Thyroid gland (tissue), 4 donors: Measurements from ENCODE around the gene XPO4. TPM values are rescaled to one million over a fixed set of nuclear protein-coding genes. Genes with fewer than 3 reads are reported as not detected.

Experiments used
- DNase-seq, 2 donors: peaks; one replicate each; pipeline ENCODE4 v3.0.0-alpha.2; 2019
- H3K27ac ChIP-seq, 3 donors: fragments of 200-600 bp; sonication (generic); 1 replicate in 2 of 3; 2 replicates in 1 of 3; pipeline ENCODE4 v1.5.1; 2016 to 2019; ENCODE audit warnings: mild to moderate bottlenecking in 1 of 3, moderate library complexity in 1 of 3
- H3K27me3 ChIP-seq: fragments of 200-600 bp; sonication (generic); one replicate; pipeline ENCODE4 v1.5.1; 2019
- H3K36me3 ChIP-seq, 2 donors: fragments of 200-600 bp; sonication (generic); one replicate each; pipeline ENCODE4 v1.5.1; 2016 to 2019
- H3K4me1 ChIP-seq, 2 donors: fragments of 200-600 bp; sonication (generic); one replicate each; pipeline ENCODE4 v1.5.1; 2017 to 2019
- H3K4me3 ChIP-seq, 3 donors: fragments of 200-600 bp; sonication (generic); replicated peaks in 1 of 3; 1 replicate in 2 of 3; 2 replicates in 1 of 3; pipeline ENCODE4 v1.5.1; 2016; ENCODE audit warnings: mild to moderate bottlenecking in 1 of 3
- H3K9me3 ChIP-seq: fragments of 200-600 bp; sonication (generic); one replicate; pipeline ENCODE4 v1.5.1; 2017
- CTCF ChIP-seq, 6 experiments: fragments of 200-600 bp in 3 of 6; fragments of 450-650 bp in 3 of 6; sonication (generic) in 3 of 6; IDR thresholded peaks; one replicate each; pipeline ENCODE4 v1.5.1; 2016 to 2019; ENCODE audit warnings: antibody characterized with exemption in 6 of 6, mild to moderate bottlenecking in 2 of 6, inconsistent platforms in 1 of 6, moderate library complexity in 1 of 6
- POLR2A ChIP-seq, 2 donors: fragments of 450-650 bp; IDR thresholded peaks; one replicate each; pipeline ENCODE4 v1.6.1; 2017; ENCODE audit warnings: antibody characterized with exemption in 2 of 2, mild to moderate bottlenecking in 2 of 2, moderate library complexity in 1 of 2
- WGBS, 2 donors: methylation state at CpG; one replicate each; pipeline ENCODE4 v1.1.5; 2017; 5-methylcytosine and 5-hydroxymethylcytosine counted together
- intact Hi-C: fragments of 100-400 bp; cut with DNase I; formaldehyde crosslinking; loops from one replicate; pipeline ENCODE4 v1.15.1; 2023
- total RNA-seq, 4 donors: library from RNA; depleted of rRNA; stranded (reverse); fragments of >200 nt; gene quantifications; one replicate each; pipeline ENCODE4 v1.2.3, GENCODE V29; 2016

XPO4 gene
- total RNA-seq, 4 donors from 2014 or later: 15.7 to 30.8 (median 29.1) TPM

DNA sequence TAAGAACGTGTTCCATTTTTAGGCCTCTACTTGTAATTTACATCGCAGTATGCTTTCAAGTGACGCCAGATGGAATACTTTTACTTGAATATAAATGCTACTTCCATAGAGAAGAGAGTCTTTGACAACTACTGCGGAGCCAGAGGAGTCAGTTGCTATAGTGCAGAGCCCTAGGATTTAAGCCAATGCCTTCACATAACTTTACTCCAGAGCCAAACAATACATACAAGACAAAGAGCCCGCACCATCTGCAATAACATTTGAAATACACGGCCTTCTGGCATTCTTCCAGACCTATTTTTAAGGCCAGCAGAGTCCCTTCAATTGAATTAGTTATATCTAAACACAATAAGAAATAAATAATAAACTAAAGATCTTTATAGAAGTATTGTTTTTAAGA lies 59.4 kb downstream of the XPO4 start:
- 50 to 61% methylated on average over 6 of the region's 6 CpGs for WGBS, 2 donors
- intact Hi-C loops: no loop called here
- no peak overlapping the region for H3K4me3 ChIP-seq
- no peak overlapping the region for H3K27ac ChIP-seq
- H3K27me3 ChIP-seq: no peaks in the 10 kb centered on the region
- no peaks in the 10 kb centered on the region for H3K9me3 ChIP-seq
- no peak for TF ChIP-seq POLR2A (IDR thresholded peaks at IDR 0.05)
- no peak for TF ChIP-seq CTCF (IDR thresholded peaks at IDR 0.05)
- H3K36me3 ChIP-seq: no peaks in the 10 kb centered on the region
- peaks cover 0 to 9% of the 10 kb centered on the region in 2 donors for H3K4me1 ChIP-seq
- DNase-seq: no peak

GRCh38 chr13:20840568-20840967 lies 62.0 kb downstream of the XPO4 start:
- H3K4me1 ChIP-seq: peaks cover 0 to 4% of the 10 kb centered on the region in 2 donors
- H3K4me3 ChIP-seq: no peak overlapping the region
- no peaks in the 10 kb centered on the region for H3K9me3 ChIP-seq
- intact Hi-C loops: no loop called here
- H3K27me3 ChIP-seq: no peaks in the 10 kb centered on the region
- no peak for DNase-seq
- H3K27ac ChIP-seq: no peak overlapping the region
- H3K36me3 ChIP-seq: peaks cover 0 to 3% of the 10 kb centered on the region in 2 donors
- no peak for TF ChIP-seq CTCF (IDR thresholded peaks at IDR 0.05)
- no peak for TF ChIP-seq POLR2A (IDR thresholded peaks at IDR 0.05)

DNA sequence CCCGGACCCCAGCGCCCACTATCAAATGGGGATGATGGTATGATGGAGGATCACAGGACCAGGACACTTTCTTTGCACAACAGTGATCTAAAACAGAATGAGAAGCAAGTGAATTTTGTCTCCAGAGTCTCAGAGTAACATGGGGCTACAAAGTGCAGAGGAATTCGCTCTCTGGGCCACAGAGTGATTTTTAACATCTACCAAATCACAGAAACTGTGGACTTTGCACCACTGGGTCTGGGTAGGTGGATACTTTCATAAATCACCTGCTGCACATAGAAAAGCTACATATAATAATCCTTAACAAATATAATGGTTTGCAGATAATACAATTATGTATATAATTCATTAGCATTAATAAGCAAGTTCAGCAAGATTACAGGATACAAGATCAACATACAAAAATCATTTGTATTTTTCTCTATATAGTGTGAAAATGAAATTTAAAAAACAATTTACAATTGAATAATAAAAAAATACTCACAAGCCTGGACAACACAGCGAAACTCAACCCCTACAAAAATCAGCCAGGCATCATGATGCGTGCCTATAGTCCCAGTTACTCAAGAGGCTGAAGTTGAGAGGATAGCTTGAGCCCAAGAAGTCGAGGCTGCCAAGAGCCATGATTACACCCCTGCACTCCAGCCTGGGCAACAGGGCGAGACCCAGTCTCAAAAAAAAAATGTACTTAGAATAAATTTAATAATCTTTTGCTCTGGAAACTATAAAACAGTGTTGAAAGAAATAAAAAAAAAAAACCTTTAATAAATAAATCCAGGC lies 68.5 kb downstream of the XPO4 start:
- WGBS, 2 donors: 60 to 65% methylated on average over 7 of the region's 7 CpGs
- H3K27ac ChIP-seq: peak overlapping the region in 2 of 3 donors; percentile 47 to 51
- intact Hi-C loops: loop anchor here (10.0 kb wide), 1 partner anchor 319 kb away; no protein-coding TSS in a partner anchor

GRCh38 chr13:20832861-20833260 lies 69.7 kb downstream of the XPO4 start:
- Histone ChIP-seq H3K4me3 (no peak overlapping the region), H3K27me3 (no peaks in the 10 kb centered on the region), H3K27ac (no peak overlapping the region), H3K36me3 (peaks cover 0 to 3% of the 10 kb centered on the region in 2 donors), H3K9me3 (no peaks in the 10 kb centered on the region), H3K4me1 (peaks cover 7 to 8% of the 10 kb centered on the region in 2 donors)
- DNase-seq: no peak
- intact Hi-C loops: loop anchor here (10.0 kb wide), 1 partner anchor 318 kb away; no protein-coding TSS in a partner anchor
- 95 to 97% methylated on average over 3 of the region's 3 CpGs for WGBS, 2 donors
- TF ChIP-seq POLR2A (IDR thresholded peaks at IDR 0.05) (no peak), CTCF (IDR thresholded peaks at IDR 0.05) (no peak)

More for the DNA sequence above, 68.5 kb downstream of the XPO4 start:
- peak; percentile 58 to 74 for DNase-seq
- Histone ChIP-seq H3K27me3 (no peaks in the 10 kb centered on the region), H3K4me3 (no peak overlapping the region), H3K4me1 (peaks cover 5 to 8% of the 10 kb centered on the region in 2 donors), H3K9me3 (no peaks in the 10 kb centered on the region), H3K36me3 (peaks cover 0 to 3% of the 10 kb centered on the region in 2 donors)
- TF ChIP-seq POLR2A (IDR thresholded peaks at IDR 0.05): no peak
- no peak for TF ChIP-seq CTCF (IDR thresholded peaks at IDR 0.05)

GRCh38 chr13:20831933-20832332 lies 70.6 kb downstream of the XPO4 start:
- TF ChIP-seq CTCF (IDR thresholded peaks at IDR 0.05) (no peak), POLR2A (IDR thresholded peaks at IDR 0.05) (no peak)
- 95 to 98% methylated on average over 3 of the region's 3 CpGs for WGBS, 2 donors
- Histone ChIP-seq H3K27me3 (no peaks in the 10 kb centered on the region), H3K27ac (no peak overlapping the region), H3K9me3 (no peaks in the 10 kb centered on the region), H3K36me3 (no peaks in the 10 kb centered on the region), H3K4me1 (peaks cover 7 to 8% of the 10 kb centered on the region in 2 donors), H3K4me3 (no peak overlapping the region)
- no peak for DNase-seq
- intact Hi-C loops: loop anchor here (10.0 kb wide), 1 partner anchor 317 kb away; no protein-coding TSS in a partner anchor
